Measurements from ENCODE around the gene HIPK1.
"Not testable (repeated sequence)": the region's sequence is repeated elsewhere in the genome, so short reads cannot be mapped to it uniquely, and the experiment has no call there.

HIPK1 gene

GRCh38 chr1:113946112-113946511 lies 17.0 kb downstream of the HIPK1 start:
- TF ChIP-seq CTCF (IDR thresholded peaks at IDR 0.05) (no peak), ZFX (IDR thresholded peaks at IDR 0.05; ENCODE audit: borderline replicate concordance) (no peak)
- H3K27ac ChIP-seq: no peak overlapping the region

DNA sequence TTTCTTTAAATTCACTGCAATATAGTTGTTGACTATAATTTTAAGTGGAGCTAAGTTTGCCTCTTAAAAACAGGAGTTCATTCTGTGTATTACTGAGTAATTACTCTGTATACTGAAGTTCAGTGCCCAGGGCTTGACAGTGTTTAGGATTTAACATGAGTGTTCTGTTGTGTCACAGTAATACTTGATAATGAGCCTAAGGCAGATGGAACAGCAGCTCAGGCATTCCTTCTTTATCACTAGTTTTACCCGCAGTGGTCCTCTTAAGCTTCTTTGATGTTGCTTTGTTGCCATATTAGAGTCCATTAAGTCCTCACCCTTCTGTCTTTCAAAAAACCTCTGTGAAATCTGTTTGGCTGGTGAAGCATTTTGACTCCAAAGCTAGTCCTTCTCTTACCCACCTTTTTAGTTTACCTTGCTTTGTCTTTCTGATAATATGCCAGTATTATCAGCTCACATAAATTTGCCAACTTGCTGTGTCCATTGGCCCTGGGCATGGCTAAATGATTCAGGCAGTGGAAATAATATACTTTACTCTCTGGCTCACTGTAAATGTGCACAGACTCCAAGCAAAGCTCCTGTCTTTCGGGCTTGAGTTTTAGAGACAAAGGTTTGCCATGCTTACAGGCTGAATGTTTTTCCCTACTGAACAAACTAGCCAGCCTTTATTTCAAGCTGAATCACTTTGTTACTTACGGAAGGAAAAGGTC lies 17.7 kb downstream of the HIPK1 start:
- H3K27ac ChIP-seq: no peak overlapping the region
- TF ChIP-seq CTCF (IDR thresholded peaks at IDR 0.05) (no peak), ZFX (IDR thresholded peaks at IDR 0.05; ENCODE audit: borderline replicate concordance) (no peak)

- no peak for TF ChIP-seq ZFX (IDR thresholded peaks at IDR 0.05; ENCODE audit: borderline replicate concordance)
- TF ChIP-seq CTCF (IDR thresholded peaks at IDR 0.05): no peak
- H3K27ac ChIP-seq: no peak overlapping the region
Measured at GRCh38 chr1:113947388-113948107, 18.4 kb downstream of the HIPK1 start.

GRCh38 chr1:113948151-113948550 lies 19.0 kb downstream of the HIPK1 start:
- H3K27ac ChIP-seq: not testable (repeated sequence)

GRCh38 chr1:113949007-113949406 lies 19.9 kb downstream of the HIPK1 start:
- TF ChIP-seq ZFX (IDR thresholded peaks at IDR 0.05; ENCODE audit: borderline replicate concordance): no peak
- TF ChIP-seq CTCF (IDR thresholded peaks at IDR 0.05): 0 out of 2 replicates have a peak, but pooled peaks have one; percentile 12
- no peak overlapping the region for H3K27ac ChIP-seq

DNA sequence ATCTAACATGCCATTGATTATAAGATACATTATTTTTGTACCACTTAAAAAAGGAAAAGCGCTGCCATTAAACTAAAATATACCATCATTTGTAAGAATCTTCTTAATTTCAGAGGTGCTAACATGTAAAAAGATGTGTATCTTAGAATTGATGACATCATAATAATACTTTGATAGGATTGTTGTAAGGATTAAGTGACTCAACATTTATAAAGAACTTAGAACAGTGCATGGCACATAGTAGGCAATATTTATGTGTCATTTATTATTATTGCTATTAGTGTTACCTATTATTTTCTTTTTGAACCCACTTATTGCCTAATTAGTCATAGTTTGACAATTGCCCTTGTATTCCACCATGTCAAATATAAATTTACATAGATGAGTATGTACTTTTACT lies 21.8 kb downstream of the HIPK1 start:
- H3K27ac ChIP-seq: no peak overlapping the region
- TF ChIP-seq ZFX (IDR thresholded peaks at IDR 0.05; ENCODE audit: borderline replicate concordance): no peak
- no peak for TF ChIP-seq CTCF (IDR thresholded peaks at IDR 0.05)

DNA sequence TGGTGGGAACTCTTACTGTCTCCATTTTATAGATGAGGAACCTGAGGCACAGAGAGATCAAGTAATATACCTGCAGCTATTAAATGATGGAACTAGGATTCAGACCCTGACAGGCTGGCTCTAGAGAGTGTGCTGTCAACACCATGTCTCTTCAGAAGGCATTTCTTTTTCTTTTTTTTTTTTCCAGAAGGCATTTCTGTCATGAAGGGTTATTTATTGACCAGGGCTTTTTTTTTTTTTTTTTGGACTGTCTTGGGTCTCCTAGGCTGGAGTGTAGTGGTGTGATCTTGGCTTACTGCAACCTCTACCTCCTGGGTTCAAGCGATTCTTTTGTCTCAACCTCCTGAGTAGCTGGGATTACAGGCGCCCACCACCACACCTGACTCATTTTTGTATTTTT lies 22.6 kb downstream of the HIPK1 start:
- H3K27ac ChIP-seq: no peak overlapping the region
- no peak for TF ChIP-seq CTCF (IDR thresholded peaks at IDR 0.05)
- TF ChIP-seq ZFX (IDR thresholded peaks at IDR 0.05; ENCODE audit: borderline replicate concordance): no peak

Measured in 22Rv1 (cell line).